ENCODE results near the gene SCAMP2. TPM values are rescaled to one million over a fixed set of nuclear protein-coding genes. Genes with fewer than 3 reads are reported as not detected.

The SCAMP2 gene
- total and polyA plus RNA-seq, 10 donors, result 34.7 to 129 (median 98.6) TPM

DNA sequence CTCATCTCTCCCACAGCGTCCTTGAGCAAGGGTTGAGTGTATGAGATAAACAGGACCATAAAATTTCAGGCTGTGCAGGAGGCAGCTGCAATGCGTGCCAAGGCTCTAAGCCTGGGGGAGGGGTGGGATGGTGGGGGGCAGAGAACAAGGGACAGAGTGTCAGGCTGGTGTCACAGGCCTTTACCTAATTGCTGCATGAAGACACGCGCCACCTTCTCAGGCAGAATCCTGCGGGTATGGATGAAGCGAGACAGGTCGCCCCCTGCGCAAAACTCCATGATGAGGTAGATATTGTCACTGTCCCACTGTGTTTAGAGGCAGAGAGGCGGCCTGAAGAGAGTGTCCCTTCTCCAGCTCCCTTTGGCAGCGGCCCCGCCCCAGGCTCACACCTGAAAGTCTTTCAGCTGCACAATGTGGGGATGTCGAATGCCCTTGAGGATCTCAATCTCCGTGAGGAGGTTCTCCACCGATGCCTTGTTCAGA, 31.2 kb downstream of the SCAMP2 start:
- 81 to 92% (median 89%) methylated on average over 14 of the region's 14 CpGs for WGBS, 5 donors
- peaks cover 16 to 57% (median 47%) of the 10 kb centered on the region in 6 donors for H3K4me1 ChIP-seq
- no peaks in the 10 kb centered on the region for H3K9me3 ChIP-seq
- H3K27ac ChIP-seq, result peak overlapping the region in 4 of 8 donors; percentile 58 to 92 (median 88)
- no peaks in the 10 kb centered on the region for H3K27me3 ChIP-seq (replicated peaks in 1 of 7)
- TF ChIP-seq POLR2A (IDR thresholded peaks at IDR 0.05) (no peak), POLR2AphosphoS5 (IDR thresholded peaks at IDR 0.05) (no peak)
- TF ChIP-seq, protein P1, sequence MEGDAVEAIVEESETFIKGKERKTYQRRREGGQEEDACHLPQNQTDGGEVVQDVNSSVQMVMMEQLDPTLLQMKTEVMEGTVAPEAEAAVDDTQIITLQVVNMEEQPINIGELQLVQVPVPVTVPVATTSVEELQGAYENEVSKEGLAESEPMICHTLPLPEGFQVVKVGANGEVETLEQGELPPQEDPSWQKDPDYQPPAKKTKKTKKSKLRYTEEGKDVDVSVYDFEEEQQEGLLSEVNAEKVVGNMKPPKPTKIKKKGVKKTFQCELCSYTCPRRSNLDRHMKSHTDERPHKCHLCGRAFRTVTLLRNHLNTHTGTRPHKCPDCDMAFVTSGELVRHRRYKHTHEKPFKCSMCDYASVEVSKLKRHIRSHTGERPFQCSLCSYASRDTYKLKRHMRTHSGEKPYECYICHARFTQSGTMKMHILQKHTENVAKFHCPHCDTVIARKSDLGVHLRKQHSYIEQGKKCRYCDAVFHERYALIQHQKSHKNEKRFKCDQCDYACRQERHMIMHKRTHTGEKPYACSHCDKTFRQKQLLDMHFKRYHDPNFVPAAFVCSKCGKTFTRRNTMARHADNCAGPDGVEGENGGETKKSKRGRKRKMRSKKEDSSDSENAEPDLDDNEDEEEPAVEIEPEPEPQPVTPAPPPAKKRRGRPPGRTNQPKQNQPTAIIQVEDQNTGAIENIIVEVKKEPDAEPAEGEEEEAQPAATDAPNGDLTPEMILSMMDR (IDR thresholded peaks at IDR 0.05 in 8 of 11, conservative IDR thresholded peaks at IDR 0.05 in 3 of 11), result no peak
- DNase-seq, result no peak
- H3K4me3 ChIP-seq, result peak overlapping the region in 7 of 8 donors; percentile 71 to 95 (median 89)
- intact Hi-C loops (cut with DNase I; ENCODE audit: low total_unique reads), result loop anchor here (5.0 kb wide), 2 partner anchors 60 kb away; partner anchors contain the start of gene CSK
- H3K36me3 ChIP-seq, result peaks cover 0 to 81% (median 26%) of the 10 kb centered on the region in 6 donors

DNA sequence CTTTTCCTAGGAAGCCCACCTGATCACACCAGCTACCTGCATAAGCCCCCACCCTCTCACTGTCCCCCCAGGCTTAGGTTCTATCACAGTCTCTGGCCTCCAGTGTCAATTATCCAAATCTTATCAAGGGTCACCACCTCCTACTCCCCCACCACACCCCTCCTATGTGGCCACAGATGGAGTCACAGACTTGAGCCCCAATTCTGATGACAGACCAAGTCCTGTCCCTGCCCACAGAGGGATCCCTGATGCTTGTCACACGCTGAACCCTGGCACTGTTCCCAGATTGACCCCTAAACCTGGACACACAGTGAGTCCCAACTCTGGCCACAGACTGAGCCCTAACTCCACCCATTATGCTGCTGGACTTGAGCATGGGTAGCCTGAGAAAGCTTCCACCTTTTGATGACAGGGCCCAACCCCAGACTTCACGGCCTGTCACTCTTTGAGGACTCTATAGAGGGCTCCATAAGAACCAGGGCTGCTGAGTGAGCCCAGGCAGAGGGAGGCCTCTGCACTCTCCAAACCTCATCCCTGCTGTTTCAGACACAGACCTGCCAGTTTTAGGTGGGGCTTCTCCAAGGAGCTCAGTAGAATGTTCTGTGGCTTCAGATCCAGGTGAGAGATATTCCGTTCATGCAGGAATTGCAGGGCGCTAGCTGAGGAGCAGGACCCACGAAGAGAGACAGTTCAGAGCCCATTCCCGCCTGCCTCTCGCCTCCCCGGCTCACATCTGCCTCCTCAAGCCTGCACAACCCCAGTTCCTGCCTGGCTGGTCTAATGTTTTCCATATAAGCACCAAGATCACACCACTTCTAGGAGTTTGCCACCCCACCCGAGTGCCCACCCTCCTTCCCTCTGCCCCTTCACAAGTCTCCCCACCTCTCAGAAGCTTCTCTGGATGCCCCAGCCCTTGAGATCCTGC, 32.1 kb downstream of the SCAMP2 start:
- Histone ChIP-seq H3K27ac (no peak overlapping the region), H3K4me1 (peaks cover 16 to 56% (median 47%) of the 10 kb centered on the region in 6 donors), H3K9me3 (no peaks in the 10 kb centered on the region), H3K27me3 (replicated peaks in 1 of 7) (no peaks in the 10 kb centered on the region), H3K4me3 (peak overlapping the region in 1 of 8 donors; percentile 91), H3K36me3 (peaks cover 0 to 81% (median 27%) of the 10 kb centered on the region in 6 donors)
- 88 to 95% (median 92%) methylated on average over 7 to 9 of the region's 9 CpGs for WGBS, 5 donors
- intact Hi-C loops (cut with DNase I; ENCODE audit: low total_unique reads), result loop anchor here (5.0 kb wide), 2 partner anchors 59 to 61 kb away; partner anchors contain the start of gene CSK
- no peak for DNase-seq
- TF ChIP-seq POLR2A (IDR thresholded peaks at IDR 0.05) (no peak), POLR2AphosphoS5 (IDR thresholded peaks at IDR 0.05) (no peak)
- TF ChIP-seq, protein P1 (IDR thresholded peaks at IDR 0.05 in 8 of 11, conservative IDR thresholded peaks at IDR 0.05 in 3 of 11), result no peak

DNA sequence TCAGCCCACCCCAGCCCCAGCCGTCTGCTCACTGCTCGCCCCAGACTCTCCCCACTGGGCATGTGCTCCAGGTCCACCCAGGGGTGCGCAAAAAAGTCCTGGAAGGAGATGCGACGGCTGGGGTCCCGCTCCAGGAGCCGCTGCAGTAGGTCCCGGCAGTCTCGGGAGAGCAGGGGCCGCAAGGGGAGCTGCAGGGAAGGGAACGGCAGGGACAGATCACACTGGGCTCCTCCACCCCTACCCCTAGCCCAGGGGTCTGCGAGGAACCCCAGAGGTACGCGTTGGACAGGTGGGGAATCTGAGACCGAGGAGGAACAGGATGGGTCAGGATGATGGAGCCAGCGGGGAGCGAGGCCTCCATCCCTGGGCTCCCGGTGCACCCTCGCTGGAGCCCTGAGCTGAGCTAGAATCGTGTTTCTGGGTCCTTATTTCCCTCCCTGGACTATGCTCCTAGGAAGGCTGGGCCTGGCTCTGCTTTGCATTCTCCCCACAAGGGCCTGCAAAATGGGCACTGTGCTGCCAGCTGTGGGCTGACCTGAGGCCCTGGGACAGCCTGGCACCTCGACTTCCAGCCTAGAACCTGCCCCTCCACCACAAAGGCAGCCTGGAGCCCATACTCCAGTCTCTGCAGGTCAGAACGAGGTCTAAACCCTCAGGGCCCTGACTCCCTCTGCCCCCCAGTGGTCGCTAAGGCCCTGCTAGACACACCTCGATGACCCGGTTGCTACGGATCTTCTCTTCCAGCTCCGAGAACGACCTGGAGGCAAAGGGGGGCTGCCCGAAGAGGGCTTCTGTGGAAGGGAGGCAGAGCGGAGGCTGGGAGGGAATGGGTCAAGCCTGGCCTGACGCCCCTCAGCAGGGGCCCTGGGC, 33.4 kb downstream of the SCAMP2 start:
- Histone ChIP-seq H3K36me3 (peaks cover 0 to 76% (median 27%) of the 10 kb centered on the region in 6 donors), H3K4me3 (no peak overlapping the region), H3K27ac (no peak overlapping the region), H3K27me3 (replicated peaks in 1 of 7) (no peaks in the 10 kb centered on the region), H3K4me1 (peaks cover 16 to 49% (median 34%) of the 10 kb centered on the region in 6 donors), H3K9me3 (no peaks in the 10 kb centered on the region)
- TF ChIP-seq POLR2A (IDR thresholded peaks at IDR 0.05) (no peak), POLR2AphosphoS5 (IDR thresholded peaks at IDR 0.05) (no peak)
- TF ChIP-seq, protein P1 (IDR thresholded peaks at IDR 0.05 in 8 of 11, conservative IDR thresholded peaks at IDR 0.05 in 3 of 11), result no peak
- no peak for DNase-seq
- 87 to 92% (median 90%) methylated on average over 28 to 31 of the region's 31 CpGs for WGBS, 5 donors
- intact Hi-C loops (cut with DNase I; ENCODE audit: low total_unique reads), result loop anchor here (5.0 kb wide), 2 partner anchors 57 to 63 kb away; partner anchors contain the start of gene CSK
